ENCODE data around the gene AUTS2.

- TF ChIP-seq CTCF (IDR thresholded peaks at IDR 0.05) (no peak), POLR2AphosphoS5 (IDR thresholded peaks at IDR 0.05; ENCODE audit: insufficient read depth in 1 of 2, low read depth in 1 of 2) (no peak)
Measured at GRCh38 chr7:69691734-69692133, 93.5 kb downstream of the AUTS2 start.

Measured in vagina (tissue), 2 donors.